ENCODE measurements around the gene HAUS6. TPM values are rescaled to one million over a fixed set of nuclear protein-coding genes. Genes with fewer than 3 reads are reported as not detected.
"Not testable (repeated sequence)": the region's sequence is repeated elsewhere in the genome, so short reads cannot be mapped to it uniquely, and the experiment has no call there.

Gene HAUS6
- total RNA-seq, 1 donor from 2014 or later: 16.0 TPM

- TF ChIP-seq, protein P1, sequence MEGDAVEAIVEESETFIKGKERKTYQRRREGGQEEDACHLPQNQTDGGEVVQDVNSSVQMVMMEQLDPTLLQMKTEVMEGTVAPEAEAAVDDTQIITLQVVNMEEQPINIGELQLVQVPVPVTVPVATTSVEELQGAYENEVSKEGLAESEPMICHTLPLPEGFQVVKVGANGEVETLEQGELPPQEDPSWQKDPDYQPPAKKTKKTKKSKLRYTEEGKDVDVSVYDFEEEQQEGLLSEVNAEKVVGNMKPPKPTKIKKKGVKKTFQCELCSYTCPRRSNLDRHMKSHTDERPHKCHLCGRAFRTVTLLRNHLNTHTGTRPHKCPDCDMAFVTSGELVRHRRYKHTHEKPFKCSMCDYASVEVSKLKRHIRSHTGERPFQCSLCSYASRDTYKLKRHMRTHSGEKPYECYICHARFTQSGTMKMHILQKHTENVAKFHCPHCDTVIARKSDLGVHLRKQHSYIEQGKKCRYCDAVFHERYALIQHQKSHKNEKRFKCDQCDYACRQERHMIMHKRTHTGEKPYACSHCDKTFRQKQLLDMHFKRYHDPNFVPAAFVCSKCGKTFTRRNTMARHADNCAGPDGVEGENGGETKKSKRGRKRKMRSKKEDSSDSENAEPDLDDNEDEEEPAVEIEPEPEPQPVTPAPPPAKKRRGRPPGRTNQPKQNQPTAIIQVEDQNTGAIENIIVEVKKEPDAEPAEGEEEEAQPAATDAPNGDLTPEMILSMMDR (IDR thresholded peaks at IDR 0.05; ENCODE audit: insufficient read depth, low read depth, low read length): no peak
- no peak for TF ChIP-seq EZH2 (IDR thresholded peaks at IDR 0.05; ENCODE audit: insufficient read depth, low read length)
- H3K79me2 ChIP-seq (ENCODE audit: insufficient read depth, low read length): no peaks in the 10 kb centered on the region
- H3K4me3 Mint-ChIP-seq (ENCODE audit: unreplicated experiment): no peak overlapping the region
- H3K36me3 ChIP-seq (ENCODE audit: insufficient read depth, low read length): no peaks in the 10 kb centered on the region
- H2AFZ ChIP-seq (ENCODE audit: low read depth, low read length): no peak overlapping the region
- H3K9me3 Mint-ChIP-seq (ENCODE audit: unreplicated experiment): peaks cover 9% of the 10 kb centered on the region
- no peak overlapping the region for H3K4me3 ChIP-seq (ENCODE audit: insufficient read depth, low read depth, low read length)
- FAIRE-seq (no peak), DNase-seq (ENCODE audit: low read depth) (no peak)
- H4K20me1 ChIP-seq (ENCODE audit: insufficient read depth, low read length): no peaks in the 10 kb centered on the region
- H3K27ac Mint-ChIP-seq (ENCODE audit: unreplicated experiment): no peak overlapping the region
- H3K36me3 Mint-ChIP-seq (ENCODE audit: low read depth, unreplicated experiment): no peaks in the 10 kb centered on the region
- no peaks in the 10 kb centered on the region for H3K4me1 ChIP-seq (ENCODE audit: insufficient read depth, low read length)
- H3K4me2 ChIP-seq (ENCODE audit: low read length): no peak overlapping the region
- H3K27me3 ChIP-seq (ENCODE audit: insufficient read depth, low read length): no peaks in the 10 kb centered on the region
- peaks cover 3% of the 10 kb centered on the region for H3K4me1 Mint-ChIP-seq (ENCODE audit: low read depth, unreplicated experiment)
- H3K9me3 ChIP-seq (ENCODE audit: insufficient read depth, low read depth, low read length): no peaks in the 10 kb centered on the region
- peaks cover 2% of the 10 kb centered on the region for H3K27me3 Mint-ChIP-seq (ENCODE audit: low read depth, unreplicated experiment)
- no peak overlapping the region for H3K9ac ChIP-seq (ENCODE audit: low read length)
- H3K27ac ChIP-seq (ENCODE audit: low read depth, low read length): no peak overlapping the region
Observed at GRCh38 chr9:19022206-19022605, 80.5 kb downstream of the HAUS6 start.

DNA sequence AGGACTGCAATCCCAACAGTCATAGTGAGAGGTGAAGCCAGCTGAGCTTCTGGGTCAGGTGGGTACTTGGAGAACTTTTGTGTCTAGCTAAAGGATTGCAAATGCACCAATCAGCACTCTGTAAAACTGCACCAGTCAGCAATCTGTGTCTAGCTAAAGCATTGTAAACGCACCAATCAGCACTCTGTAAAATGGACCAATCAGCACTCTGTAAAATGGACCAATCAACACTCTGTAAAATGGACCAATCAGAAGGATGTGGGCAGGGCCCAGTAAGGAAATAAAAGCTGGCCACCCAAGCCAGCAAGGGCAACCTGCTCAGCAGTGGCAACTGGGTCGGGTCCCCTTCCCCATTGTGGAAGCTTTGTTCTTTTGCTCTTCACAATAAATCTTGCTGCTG, 81.1 kb downstream of the HAUS6 start:
- not testable (repeated sequence) for H3K9me3 Mint-ChIP-seq (ENCODE audit: unreplicated experiment); H3K4me1 ChIP-seq (ENCODE audit: insufficient read depth, low read length); H3K9ac ChIP-seq (ENCODE audit: low read length); DNase-seq (ENCODE audit: low read depth); H3K27me3 Mint-ChIP-seq (ENCODE audit: low read depth, unreplicated experiment); H3K4me1 Mint-ChIP-seq (ENCODE audit: low read depth, unreplicated experiment); H3K79me2 ChIP-seq (ENCODE audit: insufficient read depth, low read length); H3K27ac ChIP-seq (ENCODE audit: low read depth, low read length); H3K4me3 ChIP-seq (ENCODE audit: insufficient read depth, low read depth, low read length); H3K4me2 ChIP-seq (ENCODE audit: low read length); H3K36me3 Mint-ChIP-seq (ENCODE audit: low read depth, unreplicated experiment); H4K20me1 ChIP-seq (ENCODE audit: insufficient read depth, low read length); H2AFZ ChIP-seq (ENCODE audit: low read depth, low read length); H3K36me3 ChIP-seq (ENCODE audit: insufficient read depth, low read length); H3K4me3 Mint-ChIP-seq (ENCODE audit: unreplicated experiment); FAIRE-seq; H3K9me3 ChIP-seq (ENCODE audit: insufficient read depth, low read depth, low read length); H3K27me3 ChIP-seq (ENCODE audit: insufficient read depth, low read length); H3K27ac Mint-ChIP-seq (ENCODE audit: unreplicated experiment)

DNA sequence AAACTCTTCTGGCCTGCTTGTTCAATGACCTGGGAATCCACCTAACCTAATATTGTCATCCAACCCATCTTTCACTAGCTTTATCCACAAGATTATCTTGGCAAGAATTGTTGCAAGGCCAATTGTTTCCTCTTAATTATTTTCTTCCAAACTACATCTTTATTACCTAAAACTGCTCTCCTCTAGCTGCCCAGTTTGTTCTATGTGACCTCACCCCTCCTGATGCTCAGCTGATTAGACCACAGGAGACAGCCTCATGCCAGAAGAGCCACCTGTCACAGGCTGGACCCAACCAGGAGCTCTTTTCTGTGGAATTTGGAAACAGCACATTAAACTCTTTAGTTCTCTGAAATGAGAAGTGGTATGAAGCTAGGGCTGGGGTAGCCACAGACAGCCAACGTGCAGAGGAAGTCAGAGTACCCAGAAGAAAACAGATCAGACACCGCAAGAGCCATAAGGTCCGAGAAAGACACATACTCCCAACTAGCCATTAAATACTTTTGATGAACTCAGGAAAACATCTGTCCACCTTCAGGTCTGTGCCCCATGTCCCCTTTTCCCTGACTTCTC, 81.7 kb downstream of the HAUS6 start:
- no peaks in the 10 kb centered on the region for H3K4me1 Mint-ChIP-seq (ENCODE audit: low read depth, unreplicated experiment)
- no peaks in the 10 kb centered on the region for H3K27me3 ChIP-seq (ENCODE audit: insufficient read depth, low read length)
- no peak overlapping the region for H3K27ac Mint-ChIP-seq (ENCODE audit: unreplicated experiment)
- H4K20me1 ChIP-seq (ENCODE audit: insufficient read depth, low read length): no peaks in the 10 kb centered on the region
- no peak overlapping the region for H3K4me3 ChIP-seq (ENCODE audit: insufficient read depth, low read depth, low read length)
- TF ChIP-seq EZH2 (IDR thresholded peaks at IDR 0.05; ENCODE audit: insufficient read depth, low read length): no peak
- TF ChIP-seq, protein P1 (IDR thresholded peaks at IDR 0.05; ENCODE audit: insufficient read depth, low read depth, low read length): no peak
- FAIRE-seq (no peak), DNase-seq (ENCODE audit: low read depth) (no peak)
- peaks cover 9% of the 10 kb centered on the region for H3K9me3 Mint-ChIP-seq (ENCODE audit: unreplicated experiment)
- H3K36me3 ChIP-seq (ENCODE audit: insufficient read depth, low read length): no peaks in the 10 kb centered on the region
- H2AFZ ChIP-seq (ENCODE audit: low read depth, low read length): no peak overlapping the region
- no peak overlapping the region for H3K27ac ChIP-seq (ENCODE audit: low read depth, low read length)
- H3K36me3 Mint-ChIP-seq (ENCODE audit: low read depth, unreplicated experiment): no peaks in the 10 kb centered on the region
- H3K4me3 Mint-ChIP-seq (ENCODE audit: unreplicated experiment): no peak overlapping the region
- H3K4me1 ChIP-seq (ENCODE audit: insufficient read depth, low read length): no peaks in the 10 kb centered on the region
- H3K27me3 Mint-ChIP-seq (ENCODE audit: low read depth, unreplicated experiment): peaks cover 2% of the 10 kb centered on the region
- H3K9me3 ChIP-seq (ENCODE audit: insufficient read depth, low read depth, low read length): no peaks in the 10 kb centered on the region
- no peaks in the 10 kb centered on the region for H3K79me2 ChIP-seq (ENCODE audit: insufficient read depth, low read length)
- H3K9ac ChIP-seq (ENCODE audit: low read length): no peak overlapping the region
- no peak overlapping the region for H3K4me2 ChIP-seq (ENCODE audit: low read length)
